ENCODE data around the gene LLPH.

The LLPH gene

DNA sequence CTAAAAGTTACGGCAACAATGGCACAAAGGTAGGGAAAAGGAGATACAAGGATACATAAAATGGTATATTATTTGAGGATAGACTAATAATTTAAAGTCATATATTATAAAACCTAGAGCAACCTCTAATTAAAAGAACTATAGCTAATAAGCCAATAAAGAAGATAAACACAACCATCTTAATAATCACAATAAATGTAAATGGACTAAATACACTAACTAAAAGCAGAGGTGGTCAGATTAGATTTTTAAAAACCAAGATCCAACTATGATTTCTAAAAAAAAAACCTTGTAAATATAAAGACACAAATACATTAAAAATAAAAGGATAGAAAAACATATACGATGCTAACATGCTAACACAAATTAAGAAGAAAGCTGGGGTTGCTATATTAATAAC, 10.7 kb upstream of the LLPH start:
- DNase-seq: no peak

- DNase-seq: peak; percentile 19
These were observed 10.2 kb upstream of the LLPH start for GRCh38 chr12:66140731-66141130.

- DNase-seq: no peak
These were observed 8.8 kb upstream of the LLPH start for GRCh38 chr12:66139328-66139727.

DNA sequence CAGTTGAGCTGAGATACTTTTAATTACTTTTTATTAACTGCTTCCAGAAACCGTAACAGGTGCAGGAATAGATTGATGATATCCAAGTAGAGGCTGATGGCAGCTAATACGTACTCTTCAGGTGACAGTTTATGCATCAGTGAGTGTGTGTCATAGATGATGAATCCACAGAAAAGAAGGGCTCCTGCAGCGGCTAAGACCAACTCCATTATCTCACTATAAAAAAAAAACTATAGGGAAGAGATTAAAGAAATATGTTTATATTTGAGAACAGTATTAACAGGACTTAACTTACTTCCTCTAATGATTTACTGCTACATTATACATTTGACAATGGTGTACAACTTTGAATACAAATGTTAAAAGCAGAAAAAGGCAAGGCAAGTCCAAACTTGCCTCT, 7.4 kb upstream of the LLPH start:
- no peak for DNase-seq

DNA sequence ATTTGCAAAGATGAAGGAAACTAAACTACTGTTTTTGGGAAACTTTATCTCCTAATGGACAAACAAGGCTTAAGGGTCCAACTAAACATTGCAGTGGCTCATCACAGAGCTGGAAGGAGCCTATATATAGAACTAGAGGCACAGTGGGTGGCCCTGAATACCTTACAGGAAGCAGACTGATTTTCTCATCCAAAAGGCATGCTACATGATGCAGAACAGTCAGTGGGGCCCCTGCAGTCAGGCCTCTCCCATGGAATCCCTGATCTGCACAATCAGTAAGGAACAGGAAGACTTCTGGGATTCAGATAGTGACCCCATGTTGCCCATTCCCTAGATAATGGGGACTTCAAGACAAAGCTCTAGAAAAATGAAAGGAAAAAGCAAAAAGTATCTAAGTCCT, 1.9 kb upstream of the LLPH start:
- peak; percentile 92 for DNase-seq

DNA sequence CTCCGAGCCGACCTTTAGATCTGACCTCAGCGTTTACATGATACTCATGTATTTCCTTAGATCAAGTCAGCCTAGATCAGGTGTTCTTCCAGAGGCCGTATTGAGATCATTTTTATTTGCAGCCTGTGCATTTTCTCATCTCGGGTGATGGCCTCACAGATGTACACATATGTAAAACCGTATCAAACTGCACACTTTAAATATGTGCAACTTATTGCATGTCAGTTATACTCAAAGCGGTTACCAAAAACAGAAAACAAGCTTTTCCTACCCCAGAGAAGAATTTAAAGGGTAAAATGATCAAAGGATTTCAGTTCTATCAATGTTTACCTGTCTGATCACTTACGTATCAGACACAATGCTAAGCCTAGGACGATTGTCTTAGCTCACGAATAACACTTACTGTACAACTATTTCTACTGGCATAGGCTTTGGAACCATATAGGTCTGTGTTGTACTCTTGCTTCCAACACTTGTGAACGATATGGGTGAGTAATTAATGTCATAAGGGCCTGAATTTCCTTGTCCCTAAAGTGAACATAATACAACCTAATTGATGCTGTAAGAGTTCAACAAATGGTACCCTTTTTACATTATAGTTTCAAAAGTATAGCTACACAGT, 628 bp upstream of the LLPH start:
- no peak for DNase-seq

DNA sequence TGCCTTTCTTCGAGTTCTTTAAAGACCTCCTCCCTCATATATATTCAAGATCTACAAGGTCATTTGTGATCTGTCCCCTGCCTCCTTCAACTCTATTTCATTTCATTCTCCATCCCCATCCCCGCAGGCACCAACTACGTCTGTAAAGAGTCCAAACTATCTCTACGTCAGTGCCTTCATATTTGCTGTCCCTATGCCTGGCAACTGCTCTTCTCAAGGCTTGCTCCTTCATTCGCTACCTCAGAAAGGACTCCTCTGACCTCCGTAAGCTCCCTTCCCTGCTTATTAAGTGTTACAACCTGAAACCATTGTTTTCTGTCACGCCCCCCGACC, 650 bp downstream of the LLPH start:
- no peak for DNase-seq

- no peak for DNase-seq
These were observed 2.9 kb downstream of the LLPH start for GRCh38 chr12:66127650-66128049.

GRCh38 chr12:66120477-66120876, 10.1 kb downstream of the LLPH start:
- no peak for DNase-seq

DNA sequence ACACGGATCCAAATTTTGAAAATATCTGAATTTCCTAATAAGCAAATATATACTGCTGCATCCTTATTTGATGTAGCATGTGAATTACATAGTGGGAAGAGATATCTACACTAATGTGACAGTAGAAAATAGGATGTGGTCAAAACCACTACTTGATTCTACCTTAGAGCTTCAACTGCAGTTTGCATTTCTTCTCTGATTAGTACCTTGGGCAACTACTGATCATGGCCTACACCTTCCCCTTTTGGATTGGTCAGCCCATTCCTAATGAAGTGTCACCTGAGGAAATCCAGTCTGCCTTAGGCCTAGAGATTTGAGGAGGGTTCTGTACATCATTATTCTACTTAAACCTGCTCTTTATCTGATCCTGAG, 10.7 kb downstream of the LLPH start:
- no peak for DNase-seq

- peak; percentile 17 for DNase-seq
These were observed 11.2 kb downstream of the LLPH start for GRCh38 chr12:66119229-66119869.

DNA sequence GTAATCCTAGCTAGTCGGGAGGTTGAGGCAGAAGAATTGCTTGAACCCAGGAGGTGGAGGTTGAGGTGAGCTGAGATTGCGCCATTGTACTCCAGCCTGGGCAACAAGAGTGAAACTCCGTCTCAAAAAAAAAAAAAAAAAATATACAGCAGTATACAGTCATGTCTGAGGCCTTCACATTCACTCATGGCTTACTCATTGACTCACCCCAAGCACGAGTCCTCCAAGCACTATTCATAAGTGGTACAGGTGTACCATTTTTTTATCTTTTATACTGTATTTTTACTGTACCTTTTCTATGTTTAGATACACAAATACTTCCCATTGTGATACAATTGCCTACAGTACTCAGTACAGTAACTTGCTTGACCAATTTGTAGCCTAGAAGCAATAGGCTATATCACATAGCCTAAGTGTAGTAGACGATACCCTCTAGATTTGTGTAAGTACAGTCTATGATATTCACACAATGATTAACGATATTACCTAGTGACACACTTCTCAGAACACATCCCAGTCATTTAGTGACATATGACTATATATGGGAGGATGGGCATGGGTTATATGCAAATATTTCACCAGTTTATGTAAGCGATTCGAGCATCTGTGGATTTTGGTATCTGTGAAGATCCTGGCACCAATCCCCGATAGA, 12.2 kb downstream of the LLPH start:
- no peak for DNase-seq

DNA sequence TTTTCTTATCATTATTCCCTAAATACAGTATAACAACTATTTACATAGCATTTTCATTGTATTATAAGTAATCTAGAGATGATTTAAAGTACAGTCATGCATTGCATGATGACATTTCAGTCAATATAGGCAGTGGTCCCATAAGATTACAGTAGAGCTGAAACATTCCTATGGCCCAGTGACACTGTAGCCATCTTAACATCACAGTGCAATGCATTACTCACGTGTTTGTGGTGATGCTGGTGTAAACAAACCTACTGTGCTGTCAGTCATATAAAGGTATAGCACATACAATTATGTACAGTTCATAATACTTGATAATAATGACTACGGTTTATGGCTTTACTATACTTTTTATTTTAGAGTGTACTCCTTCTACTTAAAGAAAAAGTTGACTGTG, 13.3 kb downstream of the LLPH start:
- no peak for DNase-seq

GRCh38 chr12:66115071-66115600, 15.4 kb downstream of the LLPH start:
- no peak for DNase-seq

DNA sequence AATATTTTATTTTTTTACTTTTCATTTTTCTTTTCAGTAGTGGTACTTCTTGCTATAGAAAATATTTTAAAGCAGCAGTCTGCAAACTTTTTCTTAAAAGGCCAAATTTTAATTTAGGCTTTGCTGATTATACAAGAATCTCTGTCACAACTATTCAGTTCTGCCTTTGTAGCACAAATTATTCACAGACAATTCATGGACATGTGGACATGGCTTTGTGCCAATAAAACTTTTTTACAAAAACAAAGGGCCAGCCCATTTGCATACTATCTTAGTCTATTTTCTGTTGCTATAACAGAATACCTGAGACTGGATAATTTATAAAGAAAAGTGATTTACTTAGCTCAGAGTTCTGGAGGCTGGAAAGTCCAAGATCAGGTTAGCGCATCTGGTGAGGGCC, 17.1 kb downstream of the LLPH start:
- no peak for DNase-seq

DNA sequence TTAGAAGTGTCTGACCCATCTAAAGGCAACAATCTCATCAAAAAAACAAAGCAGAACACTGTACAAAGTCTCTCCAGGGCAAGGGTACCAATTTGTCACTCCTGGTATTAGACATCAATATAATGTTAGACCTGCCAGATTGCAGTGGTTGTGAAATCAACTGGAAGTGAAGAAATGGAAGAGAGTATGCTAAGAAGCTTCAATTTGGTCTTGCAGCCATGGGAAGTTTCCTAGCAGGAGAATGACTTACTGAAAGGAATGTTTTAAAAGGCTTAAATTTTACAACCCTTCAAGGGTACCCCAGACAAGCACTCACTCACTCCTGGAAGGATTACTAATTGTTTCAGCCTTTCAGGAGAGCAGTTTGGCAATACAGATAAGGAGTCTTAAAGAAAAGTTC, 18.9 kb downstream of the LLPH start:
- peak; percentile 65 for DNase-seq

- no peak for DNase-seq
These were observed 21.5 kb downstream of the LLPH start for GRCh38 chr12:66109056-66109455.

GRCh38 chr12:66108386-66108785, 22.2 kb downstream of the LLPH start:
- no peak for DNase-seq

DNA sequence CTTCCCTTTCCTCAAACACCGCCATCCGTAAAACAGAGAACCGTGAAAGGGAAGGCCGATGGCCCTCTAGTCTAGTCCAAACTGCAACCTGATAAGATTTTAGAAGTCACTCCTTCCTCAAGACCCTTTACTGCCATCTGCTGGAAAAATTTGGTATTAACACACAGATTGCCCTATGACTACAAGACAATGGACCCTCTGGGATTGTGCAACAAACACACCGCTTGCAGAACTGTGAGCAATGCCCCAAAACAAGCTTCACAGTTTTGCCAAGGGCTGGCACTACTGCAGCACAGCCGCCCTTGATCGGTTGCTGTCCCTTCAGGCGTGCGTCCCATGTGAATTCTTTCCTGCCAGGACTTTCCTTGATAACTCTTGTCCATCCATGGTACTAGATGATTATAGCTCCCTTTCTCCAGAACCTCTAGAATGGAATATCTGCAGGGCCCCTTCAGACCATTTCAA, 23.1 kb downstream of the LLPH start:
- DNase-seq: peak; percentile 93

- peak; percentile 30 for DNase-seq
These were observed 27.3 kb downstream of the LLPH start for GRCh38 chr12:66103016-66103913.

GRCh38 chr12:66092559-66093269, 37.8 kb downstream of the LLPH start:
- DNase-seq: peak; percentile 44

- DNase-seq: no peak
These were observed 40.4 kb downstream of the LLPH start for GRCh38 chr12:66090157-66090556.

All from fibroblast of skin of right quadriceps (primary cell).